ENCODE results near the gene TLL2. TPM values are rescaled to one million over a fixed set of nuclear protein-coding genes. Genes with fewer than 3 reads are reported as not detected.

The TLL2 gene
- total RNA-seq, 1 experiment from 2014 or later: 0.14 TPM

DNA sequence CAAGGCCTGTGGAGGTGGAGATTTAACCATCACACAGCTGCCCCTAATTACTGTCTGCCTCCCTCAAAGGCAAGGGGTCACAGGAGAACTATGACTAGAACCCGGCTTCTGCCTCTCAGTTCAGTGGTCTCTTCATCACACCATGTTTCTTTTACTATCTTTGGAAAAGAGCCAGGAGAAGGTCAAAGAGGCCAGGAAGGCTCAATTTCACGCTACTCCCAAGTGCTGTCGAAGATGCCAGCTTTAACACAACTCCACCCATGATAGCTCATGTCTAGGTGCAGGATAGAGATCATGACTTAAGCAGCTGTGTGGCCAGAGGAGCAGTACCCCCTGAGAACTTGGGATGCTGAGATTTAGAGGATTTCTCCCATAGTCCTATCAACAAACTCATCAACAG, 94.4 kb downstream of the TLL2 start:
- CTCF ChIA-PET: no interaction called here
- Mint-ChIP-seq H3K27ac (ENCODE audit: unreplicated experiment) (no peak overlapping the region), H3K4me1 (ENCODE audit: low read depth, unreplicated experiment) (no peaks in the 10 kb centered on the region), H3K36me3 (ENCODE audit: insufficient read depth, unreplicated experiment) (no peaks in the 10 kb centered on the region), H3K4me3 (ENCODE audit: unreplicated experiment) (no peak overlapping the region), H3K27me3 (ENCODE audit: insufficient read depth, unreplicated experiment) (peaks cover 7% of the 10 kb centered on the region), H3K9me3 (ENCODE audit: unreplicated experiment) (no peaks in the 10 kb centered on the region)
- Histone ChIP-seq H3K9me3 (no peaks in the 10 kb centered on the region), H3K4me3 (ENCODE audit: low read depth, low read length) (no peak overlapping the region), H3K36me3 (ENCODE audit: control insufficient read depth, insufficient read depth, low read length) (no peaks in the 10 kb centered on the region), H3K27me3 (replicated peaks; ENCODE audit: control insufficient read depth, insufficient read depth, low read length) (no peaks in the 10 kb centered on the region), H3K4me1 (no peaks in the 10 kb centered on the region)
- no peak for DNase-seq
- intact Hi-C loops (cut with micrococcal nuclease; ENCODE audit: unreplicated experiment): no loop called here
- BruUV-seq (replicated peaks): no TSS peak
- TF ChIP-seq, protein P1, sequence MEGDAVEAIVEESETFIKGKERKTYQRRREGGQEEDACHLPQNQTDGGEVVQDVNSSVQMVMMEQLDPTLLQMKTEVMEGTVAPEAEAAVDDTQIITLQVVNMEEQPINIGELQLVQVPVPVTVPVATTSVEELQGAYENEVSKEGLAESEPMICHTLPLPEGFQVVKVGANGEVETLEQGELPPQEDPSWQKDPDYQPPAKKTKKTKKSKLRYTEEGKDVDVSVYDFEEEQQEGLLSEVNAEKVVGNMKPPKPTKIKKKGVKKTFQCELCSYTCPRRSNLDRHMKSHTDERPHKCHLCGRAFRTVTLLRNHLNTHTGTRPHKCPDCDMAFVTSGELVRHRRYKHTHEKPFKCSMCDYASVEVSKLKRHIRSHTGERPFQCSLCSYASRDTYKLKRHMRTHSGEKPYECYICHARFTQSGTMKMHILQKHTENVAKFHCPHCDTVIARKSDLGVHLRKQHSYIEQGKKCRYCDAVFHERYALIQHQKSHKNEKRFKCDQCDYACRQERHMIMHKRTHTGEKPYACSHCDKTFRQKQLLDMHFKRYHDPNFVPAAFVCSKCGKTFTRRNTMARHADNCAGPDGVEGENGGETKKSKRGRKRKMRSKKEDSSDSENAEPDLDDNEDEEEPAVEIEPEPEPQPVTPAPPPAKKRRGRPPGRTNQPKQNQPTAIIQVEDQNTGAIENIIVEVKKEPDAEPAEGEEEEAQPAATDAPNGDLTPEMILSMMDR (IDR thresholded peaks at IDR 0.05; ENCODE audit: insufficient read depth in 1 of 2, low read depth in 1 of 2, low read length in 1 of 2, severe bottlenecking in 1 of 2, unreplicated experiment in 1 of 2): no peak
- POLR2A ChIA-PET: no interaction called here

DNA sequence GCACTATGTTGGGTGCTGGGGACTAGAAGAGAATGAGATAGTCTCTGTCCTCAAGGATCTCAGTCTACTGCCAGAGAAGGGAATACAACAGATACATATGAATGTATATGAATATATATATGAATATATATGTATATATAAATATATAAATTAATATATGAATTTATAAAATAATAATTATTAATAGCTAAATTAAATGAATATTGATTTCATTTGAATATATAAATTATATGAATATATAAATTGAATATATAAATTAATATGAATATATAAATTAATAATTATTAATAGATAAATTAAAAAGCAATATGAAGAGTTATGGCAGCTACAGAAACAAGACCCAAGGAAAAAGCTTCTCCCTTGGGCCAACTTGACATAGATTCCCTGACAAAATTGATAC, 95.1 kb downstream of the TLL2 start:
- no TSS peak for BruUV-seq (replicated peaks)
- no peak for DNase-seq
- CTCF ChIA-PET: no interaction called here

DNA sequence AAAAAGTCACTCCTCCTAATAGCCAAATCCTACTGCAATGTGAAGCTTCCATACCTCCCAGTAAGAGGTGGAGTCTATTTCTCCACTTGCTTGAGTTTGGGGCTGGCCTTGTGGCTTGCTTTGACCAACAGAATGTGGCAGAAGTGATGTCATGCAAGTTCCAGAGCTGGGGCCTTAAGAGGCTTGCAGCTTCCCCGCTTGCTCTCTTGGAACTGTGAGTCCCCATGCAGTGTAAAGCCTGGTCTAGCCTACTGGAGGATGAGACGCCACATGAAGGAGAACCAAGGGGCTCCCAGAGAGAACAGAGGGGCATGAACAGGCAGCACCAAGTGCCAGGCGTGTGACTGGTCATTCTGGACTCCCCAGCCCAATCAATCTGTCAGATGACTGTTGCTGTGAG, 96.3 kb downstream of the TLL2 start:
- Mint-ChIP-seq H3K9me3 (ENCODE audit: unreplicated experiment) (no peaks in the 10 kb centered on the region), H3K27me3 (ENCODE audit: insufficient read depth, unreplicated experiment) (peaks cover 5% of the 10 kb centered on the region), H3K4me1 (ENCODE audit: low read depth, unreplicated experiment) (no peaks in the 10 kb centered on the region), H3K27ac (ENCODE audit: unreplicated experiment) (no peak overlapping the region), H3K4me3 (ENCODE audit: unreplicated experiment) (no peak overlapping the region), H3K36me3 (ENCODE audit: insufficient read depth, unreplicated experiment) (no peaks in the 10 kb centered on the region)
- H3K27me3 ChIP-seq (replicated peaks; ENCODE audit: control insufficient read depth, insufficient read depth, low read length): no peaks in the 10 kb centered on the region
- H3K36me3 ChIP-seq (ENCODE audit: control insufficient read depth, insufficient read depth, low read length): no peaks in the 10 kb centered on the region
- DNase-seq: no peak
- no peaks in the 10 kb centered on the region for H3K9me3 ChIP-seq
- ChIA-PET POLR2A (no interaction called here), CTCF (no interaction called here)
- TF ChIP-seq, protein P1 (IDR thresholded peaks at IDR 0.05; ENCODE audit: insufficient read depth in 1 of 2, low read depth in 1 of 2, low read length in 1 of 2, severe bottlenecking in 1 of 2, unreplicated experiment in 1 of 2): no peak
- H3K4me1 ChIP-seq: no peaks in the 10 kb centered on the region
- intact Hi-C loops (cut with micrococcal nuclease; ENCODE audit: unreplicated experiment): no loop called here
- H3K4me3 ChIP-seq (ENCODE audit: low read depth, low read length): no peak overlapping the region
- no TSS peak for BruUV-seq (replicated peaks)

More for the DNA sequence above, 95.1 kb downstream of the TLL2 start:
- Mint-ChIP-seq H3K4me1 (ENCODE audit: low read depth, unreplicated experiment) (no peaks in the 10 kb centered on the region), H3K9me3 (ENCODE audit: unreplicated experiment) (no peaks in the 10 kb centered on the region), H3K27me3 (ENCODE audit: insufficient read depth, unreplicated experiment) (peaks cover 2% of the 10 kb centered on the region), H3K27ac (ENCODE audit: unreplicated experiment) (no peak overlapping the region), H3K4me3 (ENCODE audit: unreplicated experiment) (no peak overlapping the region), H3K36me3 (ENCODE audit: insufficient read depth, unreplicated experiment) (no peaks in the 10 kb centered on the region)
- TF ChIP-seq, protein P1 (IDR thresholded peaks at IDR 0.05; ENCODE audit: insufficient read depth in 1 of 2, low read depth in 1 of 2, low read length in 1 of 2, severe bottlenecking in 1 of 2, unreplicated experiment in 1 of 2): no peak
- no peak overlapping the region for H3K4me3 ChIP-seq (ENCODE audit: low read depth, low read length)
- POLR2A ChIA-PET: no interaction called here
- H3K4me1 ChIP-seq: no peaks in the 10 kb centered on the region
- H3K36me3 ChIP-seq (ENCODE audit: control insufficient read depth, insufficient read depth, low read length): no peaks in the 10 kb centered on the region
- no peaks in the 10 kb centered on the region for H3K27me3 ChIP-seq (replicated peaks; ENCODE audit: control insufficient read depth, insufficient read depth, low read length)
- intact Hi-C loops (cut with micrococcal nuclease; ENCODE audit: unreplicated experiment): no loop called here
- no peaks in the 10 kb centered on the region for H3K9me3 ChIP-seq
